HepG2 (cell line): ENCODE data around the gene PCGF6. TPM values are rescaled to one million over a fixed set of nuclear protein-coding genes. Genes with fewer than 3 reads are reported as not detected.

ENCODE experiments used
- HMG20B ChIP-seq: conservative IDR thresholded peaks from 2 replicates; pipeline ENCODE4 v1.6.1; 2016; ENCODE audit warnings: missing genetic modification reagents, missing compliant biosample characterization
- MLXIP ChIP-seq: sonication (generic); formaldehyde crosslinking; IDR thresholded peaks from 2 replicates; pipeline ENCODE4 v1.9.0; 2021; ENCODE audit warnings: missing genetic modification reagents, borderline replicate concordance
- MYNN ChIP-seq: sonication (generic); formaldehyde crosslinking; IDR thresholded peaks from 2 replicates; pipeline ENCODE4 v1.4.0; 2020; ENCODE audit warnings: mild to moderate bottlenecking, low read depth, missing genetic modification reagents
- NPAS2 ChIP-seq: sonication (generic); formaldehyde crosslinking; IDR thresholded peaks from 2 replicates; pipeline ENCODE4 v1.8.0; 2022; ENCODE audit warnings: mild to moderate bottlenecking, missing genetic modification reagents, borderline replicate concordance
- PHF5A ChIP-seq: IDR thresholded peaks from one replicate; pipeline ENCODE4 v1.6.1; 2018; ENCODE audit warnings: low read depth, missing genetic modification reagents; ENCODE audit not compliant: unreplicated experiment
- POGZ ChIP-seq: sonication (generic); formaldehyde crosslinking; IDR thresholded peaks from 2 replicates; pipeline ENCODE4 v1.4.0; 2020; ENCODE audit warnings: mild to moderate bottlenecking, missing genetic modification reagents
- POLR2A ChIP-seq, 2 experiments: IDR thresholded peaks; 2 replicates each; pipeline ENCODE4 v1.6.1; 2011; ENCODE audit warnings: low read depth in 2 of 2, low read length in 2 of 2, mild to moderate bottlenecking in 1 of 2, moderate library complexity in 1 of 2; ENCODE audit not compliant: insufficient read depth in 1 of 2
- PTBP1 ChIP-seq: fragments of 200-400 bp; formaldehyde crosslinking; IDR thresholded peaks from 2 replicates; pipeline ENCODE4 v1.6.1; 2018; ENCODE audit warnings: low read length, low read depth; ENCODE audit not compliant: poor library complexity, severe bottlenecking
- TAF15 ChIP-seq: fragments of 200-400 bp; formaldehyde crosslinking; IDR thresholded peaks from one replicate; pipeline ENCODE4 v1.6.1; 2018; ENCODE audit warnings: mild to moderate bottlenecking, low read depth, low read length; ENCODE audit not compliant: poor library complexity, severe bottlenecking
- TARDBP ChIP-seq: sonication (generic); formaldehyde crosslinking; IDR thresholded peaks from 2 replicates; pipeline ENCODE4 v1.8.0; 2022; ENCODE audit warnings: mild to moderate bottlenecking, missing genetic modification reagents
- TBX3 ChIP-seq: fragments of 450-650 bp; IDR thresholded peaks from 2 replicates; pipeline ENCODE4 v1.6.1; 2017; ENCODE audit warnings: antibody characterized with exemption, mild to moderate bottlenecking, inconsistent platforms, borderline replicate concordance
- THAP8 ChIP-seq: sonication (generic); formaldehyde crosslinking; IDR thresholded peaks from 2 replicates; pipeline ENCODE4 v1.5.1; 2020; ENCODE audit warnings: missing genetic modification reagents, mild to moderate bottlenecking, borderline replicate concordance
- ZBTB10 ChIP-seq: sonication (generic); formaldehyde crosslinking; IDR thresholded peaks from 2 replicates; pipeline ENCODE4 v1.4.0; 2020; ENCODE audit warnings: missing genetic modification reagents, borderline replicate concordance
- ZBTB7B ChIP-seq: sonication (generic); formaldehyde crosslinking; IDR thresholded peaks from 2 replicates; pipeline ENCODE4 v1.4.0; 2020; ENCODE audit warnings: missing genetic modification reagents
- ZFP90 ChIP-seq: sonication (generic); formaldehyde crosslinking; IDR thresholded peaks from 2 replicates; pipeline ENCODE4 v1.8.0; 2022; ENCODE audit warnings: missing genetic modification reagents, mild to moderate bottlenecking, inconsistent platforms, borderline replicate concordance
- ZMAT3 ChIP-seq: sonication (generic); formaldehyde crosslinking; conservative IDR thresholded peaks from 2 replicates; pipeline ENCODE4 v1.7.0; 2021; ENCODE audit warnings: missing genetic modification reagents
- ZNF180 ChIP-seq: sonication (generic); formaldehyde crosslinking; IDR thresholded peaks from 2 replicates; pipeline ENCODE4 v1.4.0; 2020; ENCODE audit warnings: low read depth, missing genetic modification reagents, borderline replicate concordance
- ZNF512B ChIP-seq: sonication (generic); formaldehyde crosslinking; IDR thresholded peaks from 2 replicates; pipeline ENCODE4 v1.5.1; 2020; ENCODE audit warnings: missing genetic modification reagents, mild to moderate bottlenecking, borderline replicate concordance
- ZNF572 ChIP-seq: sonication (generic); formaldehyde crosslinking; IDR thresholded peaks from 2 replicates; pipeline ENCODE4 v1.5.1; 2020; ENCODE audit warnings: mild to moderate bottlenecking, missing genetic modification reagents
- ZNF772 ChIP-seq: sonication (generic); formaldehyde crosslinking; IDR thresholded peaks from 2 replicates; pipeline ENCODE4 v1.5.0; 2020; ENCODE audit warnings: mild to moderate bottlenecking, missing genetic modification reagents
- polyA plus RNA-seq, 8 experiments: library from polyadenylated mRNA; depleted of rRNA in 3 of 8; stranded (reverse) in 7 of 8; unstranded in 1 of 8; fragments of >200 nt; fragmentation: Illumina TruSeq in 4 of 8; extraction: Trizol in 4 of 8; gene quantifications; 2 replicates each; pipeline versions ENCODE4 v1.2.1 to v1.2.3, GENCODE V29; 2011 to 2016; ENCODE audit warnings: low read depth in 4 of 8, missing spikeins in 1 of 8, mixed read lengths in 1 of 8; ENCODE audit not compliant: insufficient read depth in 1 of 8
- total RNA-seq, 5 experiments: library from RNA; depleted of rRNA; stranded (reverse); fragments of >200 nt; fragmentation: Illumina TruSeq; extraction: Trizol; gene quantifications; 2 replicates each; pipeline ENCODE4 v1.2.3, GENCODE V29; 2016; ENCODE audit warnings: low read depth in 1 of 5

The PCGF6 gene
- total and polyA plus RNA-seq, 2 of the 13 experiments (the other 11 are each of a cell fraction or from before 2014, with no cell fraction given) = 5.2 to 19.4 TPM

GRCh38 chr10:103396067-103396788 is 45.3 kb upstream of the PCGF6 start, which contains the start of the genes ATP5MK and PDCD11 (continued):
- peak; percentile 86 for TF ChIP-seq POGZ (CRISPR knock-in tag)
- 0 out of 2 replicates have a peak, but pooled peaks have one; percentile 61 for TF ChIP-seq MLXIP (CRISPR knock-in tag)
- TF ChIP-seq ZFP90 (CRISPR knock-in tag) = peak; percentile 45; the same call in 1 of the 2 replicates
- TF ChIP-seq ZNF512B (CRISPR knock-in tag) = no peak
- no peak for TF ChIP-seq PTBP1
- peak; percentile 39 for TF ChIP-seq TAF15
- TF ChIP-seq TBX3 = no peak
- no peak; the same call in 1 of the 2 replicates for TF ChIP-seq ZNF572
- TF ChIP-seq ZBTB10 = 0 out of 2 replicates have a peak, but pooled peaks have one; percentile 38
- peak; percentile 77 to 94 for TF ChIP-seq POLR2A (IDR thresholded peaks at IDR 0.05; ENCODE audit: insufficient read depth in 1 of 2, low read depth in 2 of 2, low read length in 2 of 2)
- peak; percentile 80 for TF ChIP-seq ZNF772 (CRISPR knock-in tag)
- peak; percentile 73; the same call in 1 of the 2 replicates for TF ChIP-seq THAP8 (CRISPR knock-in tag)
- no peak for TF ChIP-seq PHF5A
- TF ChIP-seq ZMAT3 (CRISPR knock-in tag) = 0 out of 2 replicates have a peak, but pooled peaks have one; percentile 53
- TF ChIP-seq MYNN (CRISPR knock-in tag) = 0 out of 2 replicates have a peak, but pooled peaks have one; percentile 84
- no peak for TF ChIP-seq HMG20B (CRISPR knock-in tag)
- 0 out of 2 replicates have a peak, but pooled peaks have one; percentile 48 for TF ChIP-seq ZNF180
- peak; percentile 88 for TF ChIP-seq TARDBP
- peak; percentile 34; the same call in 1 of the 2 replicates for TF ChIP-seq ZBTB7B (CRISPR knock-in tag)
- TF ChIP-seq NPAS2 (CRISPR knock-in tag) = no peak
